Hepatocyte (in vitro differentiated cells): ENCODE data around the gene NSMCE1. TPM values are rescaled to one million over a fixed set of nuclear protein-coding genes. Genes with fewer than 3 reads are reported as not detected.

Experiments used
- DNase-seq: peaks from one replicate; pipeline ENCODE4 v3.0.0-alpha.2; 2016; ENCODE audit warnings: low spot score
- H2AFZ ChIP-seq: fragments of 200-600 bp; sonication (generic); 2 replicates; pipeline ENCODE4 v1.6.0; 2016; ENCODE audit warnings: antibody characterized with exemption, mild to moderate bottlenecking
- H3K27ac ChIP-seq: fragments of 200-600 bp; sonication (generic); 2 replicates; pipeline ENCODE4 v1.5.1; 2016; ENCODE audit warnings: mild to moderate bottlenecking
- H3K27me3 ChIP-seq: fragments of 200-600 bp; sonication (generic); 2 replicates; pipeline ENCODE4 v1.6.1; 2016
- H3K36me3 ChIP-seq: fragments of 200-600 bp; sonication (generic); replicated peaks from 2 replicates; pipeline ENCODE4 v1.5.1; 2016; ENCODE audit warnings: low read depth; ENCODE audit not compliant: insufficient read depth
- H3K4me1 ChIP-seq: fragments of 200-600 bp; sonication (generic); 2 replicates; pipeline ENCODE4 v1.5.1; 2016; ENCODE audit warnings: mild to moderate bottlenecking, moderate library complexity; ENCODE audit not compliant: insufficient read depth
- H3K4me2 ChIP-seq: fragments of 200-600 bp; sonication (generic); 2 replicates; pipeline ENCODE4 v1.6.0; 2016
- H3K4me3 ChIP-seq: fragments of 200-600 bp; sonication (generic); 2 replicates; pipeline ENCODE4 v1.5.1; 2016; ENCODE audit warnings: mild to moderate bottlenecking
- H3K79me2 ChIP-seq: fragments of 200-600 bp; sonication (generic); 2 replicates; pipeline ENCODE4 v1.6.0; 2017; ENCODE audit warnings: mild to moderate bottlenecking
- H3K9me2 ChIP-seq: fragments of 200-600 bp; sonication (generic); replicated peaks from 2 replicates; pipeline ENCODE4 v1.6.0; 2017; ENCODE audit warnings: mild to moderate bottlenecking; ENCODE audit not compliant: insufficient read depth
- H3K9me3 ChIP-seq: fragments of 200-600 bp; sonication (generic); 2 replicates; pipeline ENCODE4 v1.5.1; 2016; ENCODE audit warnings: low read depth, mild to moderate bottlenecking
- H4K20me1 ChIP-seq: fragments of 200-600 bp; sonication (generic); 2 replicates; pipeline ENCODE4 v1.6.0; 2016; ENCODE audit warnings: mild to moderate bottlenecking; ENCODE audit not compliant: insufficient read depth, poor library complexity, severe bottlenecking
- EZH2 ChIP-seq: fragments of 200-600 bp; sonication (generic); IDR thresholded peaks from 2 replicates; pipeline ENCODE4 v1.6.1; 2016; ENCODE audit warnings: antibody characterized with exemption, mild to moderate bottlenecking, borderline replicate concordance
- EZH2phosphoT487 ChIP-seq: fragments of 200-600 bp; sonication (generic); IDR thresholded peaks from one replicate; pipeline ENCODE4 v1.6.1; 2018; ENCODE audit warnings: antibody characterized with exemption, mild to moderate bottlenecking, low read depth, moderate library complexity; ENCODE audit not compliant: unreplicated experiment, severe bottlenecking
- WGBS: methylation state at CpG from one replicate; pipeline ENCODE4 v1.1.6; 2016; ENCODE audit warnings: low lambda C conversion rate; ENCODE audit errors: missing lambda C conversion rate; 5-methylcytosine and 5-hydroxymethylcytosine counted together
- polyA plus RNA-seq: library from polyadenylated mRNA; unstranded; fragments of >200 nt; fragmentation: Nextera tagmentation; extraction: Ambion mirVana; gene quantifications from 2 replicates; pipeline ENCODE4 v1.2.1, GENCODE V29; 2016
- total RNA-seq: library from RNA; depleted of rRNA; stranded (reverse); fragments of >200 nt; gene quantifications from 2 replicates; pipeline ENCODE4 v1.2.3, GENCODE V29; 2014
- TF ChIP-seq, protein P1 (sequence below): fragments of 200-600 bp; sonication (generic); IDR thresholded peaks from 2 replicates; pipeline ENCODE4 v1.5.1; 2016; ENCODE audit warnings: antibody characterized with exemption, mild to moderate bottlenecking; ENCODE audit not compliant: poor library complexity

NSMCE1 gene
- total and polyA plus RNA-seq, 2 experiments from 2014 or later: 35.0 to 58.2 TPM

GRCh38 chr16:27188633-27189032 lies 79.9 kb downstream of the NSMCE1 start:
- Histone ChIP-seq H3K27ac (no peak overlapping the region), H3K9me2 (no peaks in the 10 kb centered on the region), H3K79me2 (no peaks in the 10 kb centered on the region), H2AFZ (no peak overlapping the region), H3K9me3 (no peaks in the 10 kb centered on the region), H3K4me2 (no peak overlapping the region), H3K27me3 (no peaks in the 10 kb centered on the region), H3K36me3 (no peaks in the 10 kb centered on the region), H4K20me1 (no peaks in the 10 kb centered on the region), H3K4me1 (no peaks in the 10 kb centered on the region), H3K4me3 (no peak overlapping the region)
- TF ChIP-seq, protein P1, sequence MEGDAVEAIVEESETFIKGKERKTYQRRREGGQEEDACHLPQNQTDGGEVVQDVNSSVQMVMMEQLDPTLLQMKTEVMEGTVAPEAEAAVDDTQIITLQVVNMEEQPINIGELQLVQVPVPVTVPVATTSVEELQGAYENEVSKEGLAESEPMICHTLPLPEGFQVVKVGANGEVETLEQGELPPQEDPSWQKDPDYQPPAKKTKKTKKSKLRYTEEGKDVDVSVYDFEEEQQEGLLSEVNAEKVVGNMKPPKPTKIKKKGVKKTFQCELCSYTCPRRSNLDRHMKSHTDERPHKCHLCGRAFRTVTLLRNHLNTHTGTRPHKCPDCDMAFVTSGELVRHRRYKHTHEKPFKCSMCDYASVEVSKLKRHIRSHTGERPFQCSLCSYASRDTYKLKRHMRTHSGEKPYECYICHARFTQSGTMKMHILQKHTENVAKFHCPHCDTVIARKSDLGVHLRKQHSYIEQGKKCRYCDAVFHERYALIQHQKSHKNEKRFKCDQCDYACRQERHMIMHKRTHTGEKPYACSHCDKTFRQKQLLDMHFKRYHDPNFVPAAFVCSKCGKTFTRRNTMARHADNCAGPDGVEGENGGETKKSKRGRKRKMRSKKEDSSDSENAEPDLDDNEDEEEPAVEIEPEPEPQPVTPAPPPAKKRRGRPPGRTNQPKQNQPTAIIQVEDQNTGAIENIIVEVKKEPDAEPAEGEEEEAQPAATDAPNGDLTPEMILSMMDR: no peak
- TF ChIP-seq EZH2phosphoT487: no peak
- no peak for TF ChIP-seq EZH2
- no CpG with 5 or more reads among the region's 2 CpGs for WGBS
- DNase-seq: no peak

- Histone ChIP-seq H4K20me1 (no peaks in the 10 kb centered on the region), H3K36me3 (no peaks in the 10 kb centered on the region), H3K79me2 (no peaks in the 10 kb centered on the region), H2AFZ (no peak overlapping the region), H3K4me2 (no peak overlapping the region), H3K9me3 (no peaks in the 10 kb centered on the region), H3K27me3 (no peaks in the 10 kb centered on the region), H3K4me1 (no peaks in the 10 kb centered on the region), H3K9me2 (no peaks in the 10 kb centered on the region), H3K4me3 (no peak overlapping the region), H3K27ac (no peak overlapping the region)
- no peak for TF ChIP-seq EZH2phosphoT487
- TF ChIP-seq, protein P1: no peak
- DNase-seq: no peak
- 88% methylated on average over 1 of the region's 1 CpG for WGBS
These were observed 82.8 kb downstream of the NSMCE1 start for GRCh38 chr16:27185776-27186130.

DNA sequence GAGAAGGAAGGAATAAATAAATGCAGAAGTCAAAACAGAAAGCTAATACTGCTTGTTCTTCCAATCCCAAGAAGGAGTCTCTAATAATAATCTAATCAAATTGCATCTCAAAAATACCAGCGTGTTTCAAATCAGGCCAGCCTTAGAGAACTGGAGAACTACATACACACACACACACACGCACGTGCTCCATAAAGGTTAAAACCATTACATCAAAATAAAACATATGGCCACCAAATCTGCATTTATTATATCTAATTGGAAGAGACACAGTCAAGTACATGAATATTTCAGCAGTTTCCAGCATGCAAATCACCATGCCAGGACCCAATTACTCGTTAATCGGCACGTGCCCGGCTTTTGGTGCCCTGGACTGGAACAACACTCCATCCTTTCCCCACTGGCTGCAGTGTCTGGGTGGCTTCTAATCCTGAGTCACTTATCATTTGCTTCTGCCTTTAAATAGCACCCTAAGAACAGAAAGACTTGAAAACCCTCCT lies 85.6 kb downstream of the NSMCE1 start:
- Histone ChIP-seq H4K20me1 (no peaks in the 10 kb centered on the region), H3K4me2 (no peak overlapping the region), H3K36me3 (no peaks in the 10 kb centered on the region), H2AFZ (no peak overlapping the region), H3K4me1 (no peaks in the 10 kb centered on the region), H3K27me3 (no peaks in the 10 kb centered on the region), H3K4me3 (no peak overlapping the region), H3K27ac (no peak overlapping the region), H3K9me2 (no peaks in the 10 kb centered on the region), H3K79me2 (no peaks in the 10 kb centered on the region), H3K9me3 (no peaks in the 10 kb centered on the region)
- 92% methylated on average over 7 of the region's 7 CpGs for WGBS
- DNase-seq: no peak
- TF ChIP-seq, protein P1: no peak
- TF ChIP-seq EZH2 (no peak), EZH2phosphoT487 (no peak)
